ENCODE results near the gene SLFN12L. TPM values are rescaled to one million over a fixed set of nuclear protein-coding genes. Genes with fewer than 3 reads are reported as not detected.
A peak's percentile ranks its signal among the peaks of the same experiment; 100 is the strongest.
"Not testable (repeated sequence)": the region's sequence is repeated elsewhere in the genome, so short reads cannot be mapped to it uniquely, and the experiment has no call there.

Gene SLFN12L
- total RNA-seq, 8 experiments from 2014 or later, result 0.10 to 0.57 (median 0.19) TPM; not detected in 4

DNA sequence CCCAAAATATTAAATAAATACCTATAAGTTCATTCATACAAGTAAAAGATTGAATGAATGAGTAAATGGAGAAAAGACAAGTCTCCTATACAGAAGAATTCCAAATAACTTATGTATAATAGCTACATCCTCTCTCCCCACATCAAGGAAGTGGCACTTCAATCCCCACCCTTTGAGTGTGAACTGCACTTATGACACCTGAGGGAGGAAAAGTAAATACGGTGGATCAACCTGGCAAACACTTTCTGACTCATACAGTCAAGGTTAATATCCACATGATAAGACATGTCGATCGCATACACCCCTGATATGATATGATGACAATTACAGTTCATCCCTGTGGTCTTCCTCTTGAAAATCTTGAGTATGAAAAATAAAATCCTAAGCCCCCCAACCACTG, 18.0 kb downstream of the SLFN12L start:
- Histone ChIP-seq H3K27ac (no peak overlapping the region), H3K4me1 (replicated peaks in 1 of 2) (no peaks in the 10 kb centered on the region), H3K4me3 (no peak overlapping the region)
- in situ Hi-C loops (cut with MboI; ENCODE audit: low pct_unique_long_range_greater_than_20kb in 2 of 9, low sequenced_read_pairs in 9 of 9, unreplicated experiment in 9 of 9), result no loop called here
- WGBS, 10 experiments, result 0 to 100% (median 80%) methylated on average over 1 to 3 of the region's 3 CpGs; no CpG with 5 or more reads in 1 of the 10 experiments
- ATAC-seq (replicated peaks in 6 of 8), result no peak

DNA sequence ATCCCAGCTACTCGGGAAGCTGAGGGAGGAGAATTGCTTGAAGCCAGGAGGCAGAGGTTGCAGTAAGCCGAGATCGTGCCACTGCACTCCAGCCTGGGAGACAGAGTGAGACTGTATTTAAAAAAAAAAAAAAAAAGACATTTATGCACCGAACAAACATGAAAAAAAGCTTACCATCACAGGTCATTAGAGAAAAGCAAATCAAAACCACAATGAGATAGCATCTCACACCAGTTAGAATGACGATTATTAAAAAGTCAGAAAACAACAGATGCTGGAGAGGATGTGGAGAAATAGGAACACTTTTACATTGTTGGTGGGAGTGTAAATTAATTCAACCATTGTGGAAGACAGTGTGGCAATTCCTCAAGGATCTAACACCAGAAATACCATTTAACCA, 19.0 kb downstream of the SLFN12L start:
- ATAC-seq (replicated peaks in 6 of 8); H3K27ac ChIP-seq; H3K4me1 ChIP-seq (replicated peaks in 1 of 2); H3K4me3 ChIP-seq; in situ Hi-C loops (cut with MboI; ENCODE audit: low pct_unique_long_range_greater_than_20kb in 2 of 9, low sequenced_read_pairs in 9 of 9, unreplicated experiment in 9 of 9): not testable (repeated sequence)
- WGBS, 10 experiments, result 24 to 100% (median 74%) methylated on average over 2 to 5 of the region's 5 CpGs; no CpG with 5 or more reads in 1 of the 10 experiments

DNA sequence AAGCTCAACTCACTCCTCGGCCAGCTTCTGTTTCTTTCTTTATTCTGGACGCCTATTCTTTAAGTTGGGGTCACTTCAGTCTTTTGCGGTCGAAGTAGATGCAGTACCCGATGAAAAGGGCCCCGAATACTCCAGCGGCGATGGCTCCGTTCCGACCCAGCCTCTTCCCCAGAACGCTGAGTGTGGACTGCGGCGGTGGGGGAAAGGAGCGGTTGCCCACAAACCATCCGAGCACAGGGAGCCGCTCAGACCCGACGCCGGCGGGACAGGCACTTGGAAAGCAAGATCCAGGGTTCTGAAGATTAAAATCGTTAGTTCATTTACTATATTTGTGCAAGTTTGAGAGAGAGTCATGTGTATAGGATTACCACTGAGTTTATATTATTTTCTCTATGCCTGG, 22.5 kb downstream of the SLFN12L start:
- ATAC-seq (replicated peaks in 6 of 8), result no peak
- no peak overlapping the region for H3K27ac ChIP-seq
- no peaks in the 10 kb centered on the region for H3K4me1 ChIP-seq (replicated peaks in 1 of 2)
- in situ Hi-C loops (cut with MboI; ENCODE audit: low pct_unique_long_range_greater_than_20kb in 2 of 9, low sequenced_read_pairs in 9 of 9, unreplicated experiment in 9 of 9), result no loop called here
- H3K4me3 ChIP-seq, result no peak overlapping the region
- 0 to 91% (median 64%) methylated on average over 1 to 19 of the region's 21 CpGs for WGBS, 10 experiments

DNA sequence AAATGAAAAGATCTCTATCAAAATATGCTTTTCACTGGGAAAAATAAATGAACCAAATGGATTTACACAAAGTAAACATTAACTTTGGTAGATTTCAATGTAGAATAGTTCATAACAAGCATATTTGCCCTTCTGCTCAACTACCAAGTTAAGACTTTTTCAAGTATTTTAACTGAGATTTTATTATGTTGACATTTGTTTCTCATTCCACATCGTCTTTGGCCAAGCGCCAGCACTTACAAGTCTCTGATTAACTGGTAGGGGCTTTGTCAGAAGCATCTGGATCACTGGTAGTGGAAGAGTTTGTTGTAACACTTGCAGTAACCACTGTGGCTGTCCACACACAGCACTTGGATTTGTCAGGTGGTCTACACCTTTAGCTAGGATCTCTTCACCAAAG, 22.9 kb downstream of the SLFN12L start:
- WGBS, 10 experiments, result 0 to 90% (median 72%) methylated on average over 1 to 2 of the region's 2 CpGs
- Histone ChIP-seq H3K4me3 (no peak overlapping the region), H3K27ac (no peak overlapping the region), H3K4me1 (replicated peaks in 1 of 2) (no peaks in the 10 kb centered on the region)
- in situ Hi-C loops (cut with MboI; ENCODE audit: low pct_unique_long_range_greater_than_20kb in 2 of 9, low sequenced_read_pairs in 9 of 9, unreplicated experiment in 9 of 9), result no loop called here
- ATAC-seq (replicated peaks in 6 of 8), result no peak

DNA sequence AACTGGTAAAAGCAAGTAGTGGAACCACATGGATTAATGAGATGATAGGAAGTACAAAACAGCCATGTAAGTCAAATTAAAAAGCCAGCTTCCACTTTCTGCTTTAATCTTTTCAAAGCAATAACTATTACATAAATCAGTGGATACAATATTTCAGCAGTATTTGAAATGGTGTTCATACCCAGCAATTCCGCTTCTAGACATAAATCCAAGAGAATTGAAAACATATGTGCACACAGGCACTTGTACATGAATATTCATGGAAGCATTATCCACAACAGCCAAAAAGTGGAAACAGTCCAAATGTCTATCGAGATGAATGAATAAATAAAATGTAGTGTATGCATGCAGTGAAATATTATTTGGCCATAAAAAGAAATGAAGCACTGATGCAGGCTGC, 27.4 kb downstream of the SLFN12L start:
- ATAC-seq (replicated peaks in 6 of 8), result peak in 3 of 8 experiments; percentile 69 to 98 (median 92)
- 0 to 100% (median 79%) methylated on average over 1 to 2 of the region's 2 CpGs; no CpG with 5 or more reads in 1 of the 10 experiments for WGBS, 10 experiments
- in situ Hi-C loops (cut with MboI; ENCODE audit: low pct_unique_long_range_greater_than_20kb in 2 of 9, low sequenced_read_pairs in 9 of 9, unreplicated experiment in 9 of 9), result no loop called here

DNA sequence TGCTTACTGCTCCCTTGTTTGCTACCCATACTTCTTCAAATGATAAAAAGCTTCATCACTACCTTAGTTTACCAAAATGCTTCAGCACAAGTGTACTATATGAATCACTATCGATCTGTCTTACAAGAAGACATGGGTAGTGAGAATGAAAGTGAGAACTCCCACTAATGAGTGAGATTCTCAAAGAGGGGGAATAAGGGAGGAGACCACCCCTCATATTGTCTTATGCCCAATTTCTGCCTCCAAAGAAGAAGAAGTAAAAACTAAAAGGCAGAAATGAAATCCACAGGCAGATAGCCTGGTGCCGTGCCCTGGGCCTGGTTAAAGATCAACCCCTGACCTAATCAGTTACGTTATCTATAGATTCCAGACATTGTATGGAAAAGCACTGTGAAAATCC, 29.8 kb downstream of the SLFN12L start:
- H3K4me3 ChIP-seq; H3K27ac ChIP-seq; in situ Hi-C loops (cut with MboI; ENCODE audit: low pct_unique_long_range_greater_than_20kb in 2 of 9, low sequenced_read_pairs in 9 of 9, unreplicated experiment in 9 of 9); H3K4me1 ChIP-seq (replicated peaks in 1 of 2); ATAC-seq (replicated peaks in 6 of 8): not testable (repeated sequence)
- WGBS, 10 experiments, result 10 to 84% (median 53%) methylated on average over 1 to 3 of the region's 3 CpGs; no CpG with 5 or more reads in 4 of the 10 experiments

More for the DNA sequence above, 27.4 kb downstream of the SLFN12L start:
- no peak overlapping the region for H3K4me3 ChIP-seq
- no peak overlapping the region for H3K27ac ChIP-seq
- H3K4me1 ChIP-seq (replicated peaks in 1 of 2), result no peaks in the 10 kb centered on the region

DNA sequence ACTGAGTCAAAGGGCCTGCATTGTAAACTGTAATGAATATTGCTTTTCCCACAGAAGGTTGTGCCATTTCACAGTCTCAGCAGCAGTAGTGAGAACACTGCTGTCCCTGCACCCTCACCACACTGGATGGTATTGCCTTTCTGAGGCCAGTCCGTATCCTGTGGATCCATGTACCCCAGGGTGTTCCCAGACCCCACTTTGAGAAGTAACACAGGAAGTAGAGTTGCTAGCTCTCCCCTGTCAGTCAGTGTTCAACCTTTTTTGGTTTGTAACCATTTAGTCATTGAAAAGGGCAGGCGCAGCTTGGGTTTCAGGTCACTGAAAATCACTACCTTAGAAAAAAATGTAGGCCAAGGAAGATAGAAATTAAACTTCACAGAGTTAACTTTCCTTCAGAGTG, 37.9 kb downstream of the SLFN12L start:
- Histone ChIP-seq H3K4me1 (replicated peaks in 1 of 2) (peaks cover 0 to 9% of the 10 kb centered on the region in 2 donors), H3K27ac (no peak overlapping the region), H3K4me3 (no peak overlapping the region)
- WGBS, 10 experiments, result 33 to 100% (median 57%) methylated on average over 1 to 2 of the region's 2 CpGs; no CpG with 5 or more reads in 2 of the 10 experiments
- in situ Hi-C loops (cut with MboI; ENCODE audit: low pct_unique_long_range_greater_than_20kb in 2 of 9, low sequenced_read_pairs in 9 of 9, unreplicated experiment in 9 of 9), result no loop called here
- no peak for ATAC-seq (replicated peaks in 6 of 8)

DNA sequence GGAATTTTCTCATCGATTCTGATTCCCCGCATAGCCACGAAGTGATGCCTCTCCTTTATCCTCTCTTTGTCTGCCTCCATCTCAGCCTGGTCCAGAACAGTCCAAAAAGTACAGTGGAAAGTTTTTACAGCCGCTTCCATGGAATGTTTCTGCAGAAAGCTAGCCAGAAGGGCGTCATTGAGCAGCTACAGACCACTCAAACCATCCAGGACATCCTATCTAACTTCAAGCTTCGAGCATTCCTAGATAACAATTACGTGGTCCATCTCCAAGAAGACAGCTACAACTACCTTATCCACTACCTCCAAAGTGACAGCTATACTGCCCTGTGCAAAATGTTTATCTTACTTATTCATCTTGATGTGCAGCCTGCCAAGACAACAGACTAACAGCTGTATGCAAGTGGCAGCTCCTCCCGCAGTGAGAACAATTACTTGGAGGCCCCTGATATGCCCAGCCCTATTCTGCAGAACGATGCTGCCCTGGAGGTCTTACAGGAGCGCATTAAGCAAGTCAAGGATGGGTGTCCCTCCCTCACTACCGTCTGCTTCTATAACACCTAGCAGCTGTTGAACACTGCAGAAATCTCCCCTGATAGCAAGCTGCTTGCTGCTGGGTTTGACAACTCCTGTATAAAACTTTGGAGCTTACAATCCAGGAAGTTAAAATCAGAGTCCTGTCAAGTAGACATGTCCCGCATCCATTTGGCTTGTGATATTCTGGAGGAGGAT, 38.9 kb downstream of the SLFN12L start:
- WGBS, 10 experiments, result 0 to 50% (median 16%) methylated on average over 2 to 9 of the region's 12 CpGs
- no peak overlapping the region for H3K27ac ChIP-seq
- in situ Hi-C loops (cut with MboI; ENCODE audit: low pct_unique_long_range_greater_than_20kb in 2 of 9, low sequenced_read_pairs in 9 of 9, unreplicated experiment in 9 of 9), result no loop called here
- H3K4me1 ChIP-seq (replicated peaks in 1 of 2), result peaks cover 0 to 9% of the 10 kb centered on the region in 2 donors
- H3K4me3 ChIP-seq, result no peak overlapping the region
- ATAC-seq (replicated peaks in 6 of 8), result peak in 1 of 8 experiments; percentile 21

DNA sequence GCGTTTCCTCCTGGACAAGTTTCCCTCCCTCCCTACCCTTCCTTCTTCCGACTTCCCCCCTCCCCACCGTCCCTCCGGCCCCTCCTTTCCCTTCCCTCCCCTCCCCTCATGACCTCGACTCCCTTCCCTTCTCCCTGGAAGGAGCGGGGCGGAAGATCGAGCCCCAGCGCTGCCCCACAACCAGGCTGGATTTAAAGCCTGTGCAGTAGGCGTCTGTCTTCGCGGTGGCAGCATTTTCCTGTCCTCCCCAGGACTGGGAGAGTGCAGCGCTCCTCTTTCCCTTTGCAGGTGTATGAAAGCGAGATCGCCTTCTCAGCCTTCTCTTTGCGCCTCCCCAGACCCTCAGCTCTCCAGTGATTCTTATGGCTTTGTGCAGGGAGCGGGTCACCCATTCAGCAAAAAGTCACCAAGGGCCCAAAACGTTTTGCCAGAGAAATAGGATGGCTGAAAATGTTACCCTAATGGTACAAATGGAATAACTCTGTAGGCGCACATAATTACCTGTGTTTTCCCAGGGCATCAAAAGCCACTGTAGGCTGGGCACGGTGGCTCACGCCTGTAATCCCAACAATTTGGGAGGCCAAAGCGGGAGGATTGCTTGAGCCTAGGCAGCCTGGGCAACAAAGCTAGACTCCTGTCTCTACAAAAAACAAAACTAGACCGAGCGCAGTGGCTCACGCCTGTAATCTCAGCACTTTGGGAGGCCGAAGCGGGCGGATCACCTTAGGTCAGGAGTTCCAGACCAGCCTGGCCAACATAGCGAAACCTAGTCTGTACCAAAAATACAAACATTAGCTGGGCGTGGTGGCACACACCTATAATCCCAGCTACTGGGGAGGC, 40.8 kb downstream of the SLFN12L start:
- H3K27ac ChIP-seq, result no peak overlapping the region
- ATAC-seq (replicated peaks in 6 of 8), result no peak
- in situ Hi-C loops (cut with MboI; ENCODE audit: low pct_unique_long_range_greater_than_20kb in 2 of 9, low sequenced_read_pairs in 9 of 9, unreplicated experiment in 9 of 9), result no loop called here

DNA sequence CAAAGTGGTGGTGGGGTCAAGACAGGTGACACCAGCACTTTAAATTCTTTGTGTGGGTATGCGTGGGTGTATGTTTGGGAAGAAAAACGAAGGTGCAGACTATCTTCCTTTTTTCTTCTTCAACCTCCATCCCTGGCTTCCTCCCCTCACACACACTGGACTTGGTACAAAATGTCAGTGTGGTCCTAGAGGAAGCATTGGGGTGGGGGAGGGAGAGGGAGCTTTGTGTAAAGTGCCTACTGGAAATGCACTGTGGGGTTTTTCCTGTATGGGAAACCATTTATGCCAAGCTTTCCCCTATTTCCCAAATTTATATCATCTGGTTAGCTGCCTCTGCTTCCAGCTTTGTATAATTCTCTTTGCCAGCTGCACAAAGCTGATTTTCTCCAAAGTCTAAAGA, 44.4 kb downstream of the SLFN12L start:
- Histone ChIP-seq H3K4me3 (no peak overlapping the region), H3K4me1 (replicated peaks in 1 of 2) (peaks cover 0 to 6% of the 10 kb centered on the region in 2 donors), H3K27ac (no peak overlapping the region)
- no peak for ATAC-seq (replicated peaks in 6 of 8)
- WGBS, 10 experiments, result 0% methylated on average over 1 to 2 of the region's 2 CpGs; no CpG with 5 or more reads in 4 of the 10 experiments
- in situ Hi-C loops (cut with MboI; ENCODE audit: low pct_unique_long_range_greater_than_20kb in 2 of 9, low sequenced_read_pairs in 9 of 9, unreplicated experiment in 9 of 9), result no loop called here

More for the DNA sequence above, 40.8 kb downstream of the SLFN12L start:
- 10 to 47% (median 22%) methylated on average over 1 to 8 of the region's 30 CpGs; no CpG with 5 or more reads in 2 of the 10 experiments for WGBS, 10 experiments
- Histone ChIP-seq H3K4me1 (replicated peaks in 1 of 2) (peaks cover 0 to 9% of the 10 kb centered on the region in 2 donors), H3K4me3 (no peak overlapping the region)

DNA sequence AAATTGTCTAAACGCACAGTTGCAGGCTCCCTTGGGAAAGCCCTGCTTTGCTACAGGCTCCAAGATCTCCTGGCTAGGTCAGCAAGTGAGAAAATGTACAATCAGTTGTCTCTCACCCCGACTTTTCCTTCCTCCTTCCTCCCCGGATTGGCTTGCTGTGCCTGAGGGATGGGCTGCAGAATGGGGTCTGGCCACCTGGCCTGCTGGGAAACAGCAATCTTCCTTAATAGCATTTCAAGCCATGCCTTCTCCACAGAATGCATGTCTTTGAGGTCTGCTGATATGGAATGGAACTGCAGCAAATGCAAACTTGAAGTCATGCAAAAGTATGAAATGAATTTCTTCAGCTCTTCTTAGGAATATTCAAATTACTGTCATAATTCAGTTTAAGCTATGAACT, 46.1 kb downstream of the SLFN12L start:
- peaks cover 0 to 13% of the 10 kb centered on the region in 2 donors for H3K4me1 ChIP-seq (replicated peaks in 1 of 2)
- H3K4me3 ChIP-seq, result no peak overlapping the region
- H3K27ac ChIP-seq, result no peak overlapping the region
- in situ Hi-C loops (cut with MboI; ENCODE audit: low pct_unique_long_range_greater_than_20kb in 2 of 9, low sequenced_read_pairs in 9 of 9, unreplicated experiment in 9 of 9), result no loop called here
- WGBS, 10 experiments, result 0 to 67% (median 9%) methylated on average over 1 to 3 of the region's 3 CpGs; no CpG with 5 or more reads in 3 of the 10 experiments
- ATAC-seq (replicated peaks in 6 of 8), result no peak

DNA sequence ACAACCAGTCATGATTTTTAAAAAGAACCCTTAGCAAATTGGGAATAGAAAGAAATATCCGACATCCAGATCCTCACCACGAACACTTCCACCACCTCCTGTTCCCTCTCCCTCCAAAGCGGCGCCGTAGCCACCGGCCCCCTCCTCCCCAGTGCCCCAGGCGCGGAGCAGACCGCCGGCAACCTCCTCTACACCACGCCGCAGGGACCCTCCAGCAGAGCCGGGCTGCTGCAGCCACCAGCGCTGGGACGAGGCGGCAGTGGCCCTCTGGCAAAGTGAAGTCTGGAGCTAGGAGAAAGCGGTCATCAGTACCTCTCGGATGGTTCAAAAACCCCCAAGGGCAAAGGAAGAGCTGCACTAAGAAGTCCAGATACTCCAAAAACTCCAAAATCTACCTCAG, 47.5 kb downstream of the SLFN12L start:
- Histone ChIP-seq H3K4me3 (no peak overlapping the region), H3K27ac (no peak overlapping the region), H3K4me1 (replicated peaks in 1 of 2) (peaks cover 0 to 10% of the 10 kb centered on the region in 2 donors)
- in situ Hi-C loops (cut with MboI; ENCODE audit: low pct_unique_long_range_greater_than_20kb in 2 of 9, low sequenced_read_pairs in 9 of 9, unreplicated experiment in 9 of 9), result no loop called here
- 0 to 20% (median 3%) methylated on average over 1 to 7 of the region's 18 CpGs; no CpG with 5 or more reads in 4 of the 10 experiments for WGBS, 10 experiments
- no peak for ATAC-seq (replicated peaks in 6 of 8)

DNA sequence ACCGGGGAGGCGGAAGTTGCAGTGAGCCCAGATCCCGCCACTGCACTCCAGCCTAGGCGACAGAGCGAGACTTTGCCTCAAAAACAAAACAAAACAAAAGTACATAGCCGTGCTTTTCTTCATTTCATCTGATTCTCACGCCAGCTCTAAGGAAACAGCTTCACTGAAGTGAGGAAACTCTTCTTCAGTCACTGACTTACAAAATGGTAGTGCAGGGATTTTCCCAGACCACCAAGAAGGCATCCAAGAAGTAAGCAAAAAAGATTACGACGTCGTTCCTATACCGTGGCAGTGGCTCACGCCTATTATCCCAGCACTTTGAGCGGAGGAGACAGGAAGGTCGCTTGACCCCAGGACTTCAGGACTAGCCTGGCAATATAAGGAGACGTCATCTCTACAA, 48.5 kb downstream of the SLFN12L start:
- H3K4me3 ChIP-seq, result no peak overlapping the region
- in situ Hi-C loops (cut with MboI; ENCODE audit: low pct_unique_long_range_greater_than_20kb in 2 of 9, low sequenced_read_pairs in 9 of 9, unreplicated experiment in 9 of 9), result no loop called here
- no peak overlapping the region for H3K27ac ChIP-seq
- 13 to 40% (median 20%) methylated on average over 1 to 14 of the region's 15 CpGs; no CpG with 5 or more reads in 1 of the 10 experiments for WGBS, 10 experiments
- H3K4me1 ChIP-seq (replicated peaks in 1 of 2), result peaks cover 0 to 10% of the 10 kb centered on the region in 2 donors
- ATAC-seq (replicated peaks in 6 of 8), result no peak

All from motor neuron (in vitro differentiated cells).